OCI-LY1 (cell line): ENCODE results near the gene ITGA5.

Experiments
- H2AFZ ChIP-seq: fragments of 200-600 bp; sonication (generic), shearing (Covaris generic); 2 replicates; pipeline ENCODE4 v1.6.0; 2014; ENCODE audit warnings: antibody characterized with exemption, mild to moderate bottlenecking, low read length
- H3F3A ChIP-seq: fragments of 200-600 bp; sonication (generic), shearing (Covaris generic); 2 replicates; pipeline ENCODE4 v1.6.0; 2014; ENCODE audit warnings: mild to moderate bottlenecking, antibody characterized with exemption, low read length, moderate library complexity; ENCODE audit not compliant: insufficient read depth
- H3K27ac ChIP-seq: fragments of 200-600 bp; sonication (generic); 2 replicates; pipeline ENCODE4 v1.5.1; 2014; ENCODE audit warnings: low read length, mixed run types, mild to moderate bottlenecking, low read depth; ENCODE audit not compliant: poor library complexity, severe bottlenecking
- H3K27me3 ChIP-seq: fragments of 200-600 bp; sonication (generic); 2 replicates; pipeline ENCODE4 v1.6.0; 2014; ENCODE audit warnings: antibody characterized with exemption, mild to moderate bottlenecking, low read length, moderate library complexity; ENCODE audit not compliant: insufficient read depth
- H3K36me3 ChIP-seq: fragments of 200-600 bp; sonication (generic); 2 replicates; pipeline ENCODE4 v1.6.1; 2014; ENCODE audit warnings: mild to moderate bottlenecking, antibody characterized with exemption, low read length, moderate library complexity, mixed read lengths; ENCODE audit not compliant: insufficient read depth
- H3K4me1 ChIP-seq: fragments of 200-600 bp; sonication (generic); 2 replicates; pipeline ENCODE4 v1.5.1; 2014; ENCODE audit warnings: mild to moderate bottlenecking, low read length, moderate library complexity; ENCODE audit not compliant: insufficient read depth, severe bottlenecking
- H3K4me2 ChIP-seq: fragments of 200-600 bp; sonication (generic), shearing (Covaris generic); 2 replicates; pipeline ENCODE4 v1.6.1; 2014; ENCODE audit warnings: low read length
- H3K4me3 ChIP-seq: fragments of 200-600 bp; sonication (generic); 2 replicates; pipeline ENCODE4 v1.5.1; 2014; ENCODE audit warnings: low read length, low read depth, mild to moderate bottlenecking, mixed read lengths; ENCODE audit not compliant: poor library complexity, severe bottlenecking
- H3K79me2 ChIP-seq: fragments of 200-600 bp; shearing (Covaris generic); 2 replicates; pipeline ENCODE4 v1.6.1; 2016; ENCODE audit warnings: mixed run types, low read length, mixed read lengths; ENCODE audit not compliant: insufficient read depth
- H3K9ac ChIP-seq: fragments of 200-600 bp; sonication (generic), shearing (Covaris generic); 2 replicates; pipeline ENCODE4 v1.6.1; 2014; ENCODE audit warnings: mild to moderate bottlenecking, low read length, mixed read lengths
- H3K9me2 ChIP-seq: fragments of 200-600 bp; sonication (generic), shearing (Covaris generic); 2 replicates; pipeline ENCODE4 v1.6.1; 2014; ENCODE audit warnings: low read depth, mild to moderate bottlenecking, low read length, mixed read lengths
- H3K9me3 ChIP-seq: fragments of 200-600 bp; shearing (Covaris generic); 2 replicates; pipeline ENCODE4 v1.6.1; 2014; ENCODE audit warnings: low read length, mixed read lengths
- H4K20me1 ChIP-seq: fragments of 200-600 bp; sonication (generic), shearing (Covaris generic); 2 replicates; pipeline ENCODE4 v1.6.0; 2016; ENCODE audit warnings: mild to moderate bottlenecking, low read length; ENCODE audit not compliant: insufficient read depth
- EZH2 ChIP-seq: fragments of 200-600 bp; sonication (generic), shearing (Covaris generic); IDR thresholded peaks from 2 replicates; pipeline ENCODE4 v1.8.0; 2017; ENCODE audit warnings: borderline replicate concordance, mixed run types, mild to moderate bottlenecking, antibody characterized with exemption, low read length, moderate library complexity, mixed read lengths
- TF ChIP-seq, protein P1 (sequence below): fragments of 200-600 bp; sonication (generic), shearing (Covaris generic); IDR thresholded peaks from 2 replicates; pipeline ENCODE4 v1.5.1; 2017; ENCODE audit warnings: mild to moderate bottlenecking, antibody characterized with exemption, low read length, moderate library complexity, mixed read lengths

ITGA5 gene

GRCh38 chr12:54387114-54387467 lies 32.0 kb downstream of the ITGA5 start:
- Histone ChIP-seq H3K9me3 (no peaks in the 10 kb centered on the region), H3K4me2 (no peak overlapping the region), H2AFZ (no peak overlapping the region), H4K20me1 (no peaks in the 10 kb centered on the region), H3K4me1 (peaks cover 4% of the 10 kb centered on the region), H3K27ac (no peak overlapping the region), H3K79me2 (no peaks in the 10 kb centered on the region), H3K4me3 (no peak overlapping the region), H3K9me2 (no peaks in the 10 kb centered on the region), H3F3A (no peaks in the 10 kb centered on the region), H3K27me3 (no peaks in the 10 kb centered on the region; the same call in 1 of the 2 replicates), H3K36me3 (no peaks in the 10 kb centered on the region), H3K9ac (no peak overlapping the region)
- no peak for TF ChIP-seq EZH2
- TF ChIP-seq, protein P1, sequence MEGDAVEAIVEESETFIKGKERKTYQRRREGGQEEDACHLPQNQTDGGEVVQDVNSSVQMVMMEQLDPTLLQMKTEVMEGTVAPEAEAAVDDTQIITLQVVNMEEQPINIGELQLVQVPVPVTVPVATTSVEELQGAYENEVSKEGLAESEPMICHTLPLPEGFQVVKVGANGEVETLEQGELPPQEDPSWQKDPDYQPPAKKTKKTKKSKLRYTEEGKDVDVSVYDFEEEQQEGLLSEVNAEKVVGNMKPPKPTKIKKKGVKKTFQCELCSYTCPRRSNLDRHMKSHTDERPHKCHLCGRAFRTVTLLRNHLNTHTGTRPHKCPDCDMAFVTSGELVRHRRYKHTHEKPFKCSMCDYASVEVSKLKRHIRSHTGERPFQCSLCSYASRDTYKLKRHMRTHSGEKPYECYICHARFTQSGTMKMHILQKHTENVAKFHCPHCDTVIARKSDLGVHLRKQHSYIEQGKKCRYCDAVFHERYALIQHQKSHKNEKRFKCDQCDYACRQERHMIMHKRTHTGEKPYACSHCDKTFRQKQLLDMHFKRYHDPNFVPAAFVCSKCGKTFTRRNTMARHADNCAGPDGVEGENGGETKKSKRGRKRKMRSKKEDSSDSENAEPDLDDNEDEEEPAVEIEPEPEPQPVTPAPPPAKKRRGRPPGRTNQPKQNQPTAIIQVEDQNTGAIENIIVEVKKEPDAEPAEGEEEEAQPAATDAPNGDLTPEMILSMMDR, result no peak

DNA sequence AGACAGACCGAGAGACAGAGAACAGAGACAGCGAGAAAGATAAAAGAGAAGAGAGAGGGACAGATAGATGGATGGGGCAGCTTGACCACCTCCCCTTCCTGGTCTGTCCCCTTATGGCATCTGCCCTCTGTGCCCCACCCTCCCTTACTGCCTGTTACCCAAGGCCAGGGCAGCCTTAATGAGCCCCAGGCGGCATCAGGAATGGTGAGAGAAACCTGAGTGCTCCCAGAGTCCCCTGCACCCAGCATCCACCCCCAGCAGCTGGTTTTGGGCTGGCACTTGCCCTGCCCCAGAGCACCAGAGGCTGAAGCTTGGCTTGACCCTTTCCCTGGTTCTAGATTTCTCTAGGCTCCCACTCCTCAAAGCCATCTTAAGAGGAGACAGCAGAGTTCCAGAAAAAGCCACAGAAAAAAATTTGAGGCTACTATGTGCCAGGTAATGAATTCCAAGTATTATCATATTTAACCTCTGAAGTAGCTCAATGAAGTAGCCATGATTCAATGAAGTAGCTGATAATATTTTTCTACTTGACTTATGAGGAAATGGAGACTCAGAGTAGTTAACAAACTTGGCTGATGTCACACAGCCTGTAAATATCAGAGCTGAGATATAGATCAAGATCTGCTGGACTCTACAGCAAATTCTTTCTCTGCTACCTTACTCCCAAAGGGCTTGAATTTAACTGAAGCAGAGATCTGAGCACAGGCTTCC lies 32.5 kb downstream of the ITGA5 start:
- Histone ChIP-seq H3K4me1 (peaks cover 4% of the 10 kb centered on the region), H3K27me3 (no peaks in the 10 kb centered on the region; the same call in 1 of the 2 replicates), H3K4me2 (no peak overlapping the region), H3K27ac (no peak overlapping the region), H4K20me1 (no peaks in the 10 kb centered on the region), H3K9ac (no peak overlapping the region; the same call in 1 of the 2 replicates), H3F3A (no peaks in the 10 kb centered on the region), H3K4me3 (no peak overlapping the region), H3K79me2 (no peaks in the 10 kb centered on the region), H2AFZ (no peak overlapping the region), H3K36me3 (no peaks in the 10 kb centered on the region), H3K9me3 (no peaks in the 10 kb centered on the region), H3K9me2 (no peaks in the 10 kb centered on the region)
- TF ChIP-seq EZH2, result no peak

DNA sequence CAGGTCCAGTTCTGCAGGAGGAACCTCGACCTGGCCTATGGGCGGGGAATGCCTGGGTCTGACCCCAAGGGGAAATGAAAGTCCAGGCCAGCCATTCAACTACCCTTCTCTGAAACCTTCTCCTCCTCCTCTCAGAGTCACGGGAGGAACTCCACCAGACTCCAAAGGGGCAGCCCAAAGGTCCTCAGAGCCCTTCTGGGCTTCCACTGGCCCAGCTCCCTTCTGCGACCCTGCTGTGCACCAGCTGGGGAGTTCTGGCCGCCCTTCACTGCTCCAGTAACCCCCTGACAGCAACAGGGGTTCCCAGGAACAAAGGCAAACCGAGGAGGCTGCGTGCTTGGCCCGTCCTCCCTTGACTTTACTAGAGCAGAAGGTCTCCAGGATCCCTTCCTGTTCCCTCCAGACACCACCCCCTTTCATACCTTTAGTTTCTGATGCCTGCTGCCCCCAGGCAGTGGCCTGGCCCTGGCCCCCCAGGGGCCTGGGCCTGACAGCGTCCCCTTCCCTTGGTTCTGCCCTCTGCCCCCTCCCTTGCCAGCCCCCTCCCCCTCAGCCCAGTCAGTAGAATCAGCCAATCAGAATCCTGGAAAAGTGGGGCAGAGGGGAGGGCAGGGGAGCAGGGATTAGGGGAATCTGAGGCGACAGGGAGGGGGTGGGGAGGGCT lies 33.7 kb downstream of the ITGA5 start:
- no peaks in the 10 kb centered on the region for H3K4me1 ChIP-seq
- H2AFZ ChIP-seq, result no peak overlapping the region
- H3K79me2 ChIP-seq, result no peaks in the 10 kb centered on the region
- H3K27me3 ChIP-seq, result no peaks in the 10 kb centered on the region; the same call in 1 of the 2 replicates
- H3K9ac ChIP-seq, result no peak overlapping the region
- no peak overlapping the region for H3K4me2 ChIP-seq
- no peaks in the 10 kb centered on the region for H3K9me3 ChIP-seq
- no peaks in the 10 kb centered on the region for H3F3A ChIP-seq
- H3K4me3 ChIP-seq, result no peak overlapping the region
- H3K36me3 ChIP-seq, result no peaks in the 10 kb centered on the region
- H4K20me1 ChIP-seq, result no peaks in the 10 kb centered on the region
- no peak overlapping the region for H3K27ac ChIP-seq
- no peaks in the 10 kb centered on the region for H3K9me2 ChIP-seq
- TF ChIP-seq, protein P1, result no peak
- TF ChIP-seq EZH2, result no peak
